HG02938 (cell line): ENCODE data around the gene C17orf113.

Experiments
- ATAC-seq: cut with Tn5 transposase; IDR thresholded peaks from one replicate; pipeline ENCODE4 v1.9.1; 2021; ENCODE audit warnings: mild to moderate bottlenecking, moderate library complexity; ENCODE audit not compliant: unreplicated experiment

C17orf113 gene

DNA sequence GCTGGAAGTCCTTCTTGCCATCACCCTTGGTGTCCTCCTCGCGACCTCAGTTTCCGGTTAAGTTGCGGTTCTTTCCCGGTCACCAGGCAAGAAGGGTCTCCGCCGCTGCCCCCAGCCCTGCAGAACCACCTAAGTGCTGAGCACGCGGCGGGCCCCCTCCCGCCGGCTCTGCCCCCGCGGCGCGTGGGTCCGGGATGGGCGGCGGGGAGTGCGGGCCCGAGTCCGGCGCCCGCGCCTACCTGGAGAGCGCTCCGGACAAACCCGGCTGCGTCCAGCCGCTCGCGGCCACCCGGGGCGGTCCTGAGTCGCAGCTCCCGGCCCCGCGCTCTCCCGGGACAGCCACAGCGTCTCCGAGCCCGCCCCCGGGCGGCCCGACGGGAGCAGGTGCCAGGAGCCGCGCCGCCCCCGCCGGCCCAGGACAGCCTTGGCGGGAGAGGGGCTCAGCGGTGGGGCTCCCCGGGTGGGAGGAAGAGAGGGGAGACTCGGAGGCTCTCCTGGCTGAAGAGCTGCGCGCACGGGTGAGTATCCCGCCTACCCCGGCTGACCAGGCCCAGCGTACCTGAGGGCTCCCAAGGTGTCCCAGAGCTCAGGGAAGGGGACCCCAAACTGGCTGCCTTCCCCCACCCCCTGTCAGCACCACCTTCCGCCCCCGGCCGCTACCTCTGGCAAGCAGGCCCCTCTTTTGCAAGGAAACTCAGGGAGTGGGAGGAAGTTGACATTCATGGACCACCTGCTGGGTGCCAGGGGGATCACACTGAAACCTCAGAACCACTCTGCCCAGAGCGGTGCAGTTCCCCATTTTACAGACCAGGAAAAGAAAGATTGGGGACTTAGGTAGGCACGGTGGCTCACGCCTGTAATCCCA is 22.2 kb upstream of the C17orf113 start:
- ATAC-seq = no peak

DNA sequence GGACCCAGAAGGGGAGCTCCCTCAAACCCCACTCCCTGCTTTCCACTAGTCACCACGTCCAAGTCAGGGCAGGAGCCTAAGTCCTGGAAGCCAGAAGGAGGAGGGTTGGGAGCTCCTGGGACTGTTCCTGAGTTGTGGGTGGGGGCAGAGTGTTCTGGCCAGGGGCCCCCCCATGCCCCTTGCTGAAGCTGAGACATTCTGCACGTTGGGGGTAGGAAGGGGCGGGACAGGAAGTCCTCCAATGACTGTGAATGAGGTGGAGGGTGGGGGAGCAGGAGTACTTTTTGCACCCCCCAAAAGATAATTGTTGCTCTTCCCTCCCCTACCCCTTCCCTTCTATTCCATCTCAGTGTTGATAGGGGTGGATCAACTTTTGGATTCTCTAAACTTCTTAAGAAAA is 21.4 kb upstream of the C17orf113 start:
- ATAC-seq = no peak

DNA sequence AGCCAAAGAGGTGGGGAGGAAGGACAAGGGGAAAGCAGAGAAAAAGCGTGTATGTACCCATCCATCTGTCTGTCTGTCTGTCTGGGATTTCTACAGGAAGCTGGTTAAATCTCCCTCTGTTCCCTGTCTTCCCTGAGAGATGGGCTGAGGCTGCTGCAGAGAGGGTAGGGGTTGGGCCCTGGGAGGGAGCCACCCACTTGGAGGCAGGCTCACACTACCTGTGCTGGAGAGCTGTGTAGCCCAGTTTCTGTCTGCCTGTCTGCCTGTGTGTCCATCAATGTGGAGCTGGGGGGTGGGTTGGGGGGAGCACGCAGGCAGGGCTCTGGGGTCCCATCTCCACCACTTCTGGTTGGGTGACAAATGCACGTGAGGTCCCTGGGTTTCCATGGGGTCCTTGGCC is 18.6 kb upstream of the C17orf113 start:
- no peak for ATAC-seq

DNA sequence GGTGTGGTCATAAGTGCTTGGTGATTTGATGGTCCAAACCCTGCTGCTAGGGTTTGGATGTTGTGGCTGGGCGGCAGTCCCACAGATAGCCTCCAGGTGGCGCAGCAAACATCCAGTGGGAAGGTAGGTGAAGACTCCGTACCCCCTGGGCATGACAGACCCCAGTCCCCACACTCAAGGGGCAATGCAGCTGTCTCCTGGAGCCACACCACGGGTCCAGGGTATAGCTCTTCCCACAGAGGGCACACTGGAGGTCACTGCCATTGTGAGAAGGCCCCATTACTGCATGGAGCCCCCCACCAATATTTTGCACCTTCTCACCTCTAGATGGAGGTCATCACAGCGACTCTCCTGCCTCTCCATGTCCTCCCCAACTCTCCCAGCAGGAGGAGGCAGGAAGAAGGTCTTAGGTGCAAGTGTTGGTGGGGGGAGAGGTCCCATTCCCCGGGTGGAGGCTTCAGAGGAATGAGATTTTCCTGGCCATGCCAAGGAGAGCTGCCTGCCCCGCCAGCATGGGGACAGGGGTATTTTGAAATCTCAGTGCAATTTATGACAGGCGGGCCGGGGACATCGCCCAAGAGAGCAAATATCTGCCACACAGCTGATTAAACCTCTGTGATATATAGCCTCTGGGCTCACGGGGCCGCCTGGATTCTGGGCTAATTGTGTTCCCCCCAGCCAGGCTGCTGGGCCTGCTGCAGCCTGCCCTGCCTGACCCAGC is 17.1 kb upstream of the C17orf113 start:
- ATAC-seq = no peak

DNA sequence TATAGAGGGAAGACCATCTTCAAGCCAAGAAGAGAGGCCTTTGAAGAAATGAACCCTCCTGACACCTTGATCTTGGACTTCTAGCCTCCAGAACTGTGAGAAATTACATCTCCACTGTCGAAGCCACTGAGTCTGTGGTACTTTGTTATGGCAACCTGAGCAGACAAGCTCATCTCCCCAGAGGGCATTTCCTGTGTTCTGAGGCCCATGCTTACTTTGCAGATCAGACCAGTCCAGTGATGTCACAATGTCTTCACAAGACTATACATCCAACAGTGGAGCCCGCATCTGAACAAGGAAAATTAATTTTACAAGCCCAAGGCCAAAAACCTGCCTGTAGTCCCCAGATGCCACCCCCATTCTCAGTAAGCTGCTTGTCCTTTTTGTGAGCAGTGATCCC is 14.8 kb upstream of the C17orf113 start:
- ATAC-seq = no peak

DNA sequence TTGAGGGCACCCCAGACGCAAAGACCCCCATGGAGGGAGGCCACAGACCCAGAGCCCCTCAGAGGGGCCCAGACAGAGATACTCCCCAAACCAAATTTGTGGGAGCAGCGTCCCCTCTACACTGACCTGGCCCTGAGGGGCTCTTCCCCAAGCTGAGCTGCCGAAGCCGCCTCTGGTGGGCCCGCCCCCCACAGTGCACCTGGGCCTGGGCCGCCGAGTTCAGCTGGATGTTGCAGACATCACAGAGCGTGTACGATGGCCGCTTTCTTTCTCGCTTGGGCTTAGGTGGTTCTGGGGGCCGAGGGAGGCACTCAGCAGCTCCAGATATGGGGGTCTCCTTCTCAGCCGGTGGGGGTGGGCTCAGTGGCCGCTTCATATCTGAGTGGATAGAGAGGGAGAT is 12.3 kb upstream of the C17orf113 start:
- no peak for ATAC-seq

DNA sequence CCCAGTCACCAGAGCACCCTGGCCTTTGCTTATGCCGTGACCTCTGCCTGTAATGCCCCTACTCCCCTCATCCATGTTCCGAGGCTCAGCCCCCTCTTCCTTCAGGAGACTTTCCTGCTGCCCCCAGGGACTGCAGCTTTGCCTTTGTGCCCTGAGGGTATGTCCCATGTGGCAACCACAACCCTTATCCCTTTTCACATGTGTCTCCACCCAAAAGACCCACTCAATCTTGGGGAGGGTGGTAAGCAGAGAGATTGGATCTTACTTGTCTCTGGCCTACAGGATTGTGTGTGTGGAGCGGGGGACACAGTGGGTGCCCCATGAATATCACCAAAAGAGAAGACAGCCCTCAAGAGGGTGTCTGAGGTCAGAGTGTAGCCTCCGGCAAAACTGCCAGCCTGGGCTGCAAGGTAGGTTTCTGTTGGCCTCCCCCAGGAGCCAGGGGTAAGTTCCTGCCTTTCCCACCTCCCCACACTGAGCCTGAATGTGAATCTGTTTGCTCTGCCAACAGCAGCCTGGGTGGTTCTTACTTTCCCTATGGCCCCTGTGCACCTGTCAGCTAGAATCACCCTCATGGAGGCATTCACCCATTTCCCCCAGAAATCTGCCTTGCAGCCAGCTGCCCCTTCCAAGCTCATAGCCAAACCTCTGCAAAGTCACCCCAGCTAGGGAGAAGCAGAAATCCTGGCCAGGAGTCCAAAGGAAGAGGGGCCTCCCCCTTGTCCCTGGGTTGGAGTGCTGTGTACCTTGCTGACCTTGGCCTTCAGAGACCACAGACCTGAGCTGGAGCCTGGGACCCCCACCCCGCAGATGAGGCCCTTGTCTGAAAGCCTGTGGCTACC is 11.5 kb upstream of the C17orf113 start:
- no peak for ATAC-seq

DNA sequence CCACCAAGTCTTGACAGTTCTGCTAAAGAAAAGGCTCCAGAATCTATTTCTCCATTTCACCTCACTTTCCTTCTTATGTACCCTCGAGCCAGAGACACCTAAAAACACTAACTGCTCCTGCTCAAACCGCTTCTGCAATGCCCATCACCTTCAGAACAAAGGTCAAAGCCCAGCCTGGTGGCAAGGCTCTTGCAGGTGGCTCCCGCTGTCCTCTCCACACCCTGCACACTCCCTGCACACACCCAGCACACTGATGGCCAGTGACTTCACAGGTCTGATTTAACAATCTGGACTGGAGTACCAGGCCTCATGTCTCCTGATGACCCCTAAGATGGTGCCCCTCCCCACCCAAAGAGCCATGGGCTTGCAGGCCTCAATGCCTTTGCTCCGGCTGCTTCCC is 9.8 kb upstream of the C17orf113 start:
- ATAC-seq = no peak

GRCh38 chr17:42059815-42060214 is 9.4 kb upstream of the C17orf113 start:
- no peak for ATAC-seq

DNA sequence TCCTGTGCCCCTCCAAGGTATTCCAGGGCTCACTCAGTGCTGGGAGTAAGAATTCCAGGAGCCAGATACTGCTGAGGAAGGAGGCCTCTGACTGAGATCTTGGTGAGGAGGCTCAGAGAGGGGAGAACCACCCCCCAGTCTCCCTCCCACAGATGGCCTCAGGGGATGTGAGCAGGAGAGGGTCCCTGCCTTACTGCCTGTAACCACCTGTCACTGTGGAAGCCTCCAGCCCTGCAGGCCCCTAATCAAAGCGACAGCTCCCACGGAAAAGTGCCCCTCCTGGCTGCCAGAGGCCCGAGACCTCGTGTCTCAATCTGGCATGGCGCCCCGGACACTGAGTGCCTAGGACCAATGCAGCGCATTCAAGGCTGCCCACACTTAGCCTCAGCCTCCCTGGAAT is 7.7 kb upstream of the C17orf113 start:
- no peak for ATAC-seq

DNA sequence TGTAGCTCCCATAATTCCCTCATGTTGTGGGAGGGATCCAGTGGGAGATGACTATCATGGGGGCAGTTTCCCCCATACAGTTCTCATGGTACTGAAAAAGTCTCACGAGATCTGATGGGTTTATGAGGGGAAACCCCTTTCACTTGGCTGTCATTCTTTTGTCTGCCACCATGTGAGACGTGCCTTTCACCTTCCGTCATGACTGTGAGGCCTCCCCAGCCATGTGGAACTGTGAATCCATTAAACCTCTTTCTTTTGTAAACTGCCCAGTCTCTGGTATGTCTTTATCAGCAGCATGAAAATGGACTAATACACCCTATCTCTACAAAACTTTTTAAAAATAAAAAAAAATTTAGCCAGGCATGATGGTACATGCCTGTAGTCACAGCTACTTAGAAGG is 6.2 kb upstream of the C17orf113 start:
- no peak for ATAC-seq

GRCh38 chr17:42055496-42055895 is 5.1 kb upstream of the C17orf113 start:
- ATAC-seq = no peak

DNA sequence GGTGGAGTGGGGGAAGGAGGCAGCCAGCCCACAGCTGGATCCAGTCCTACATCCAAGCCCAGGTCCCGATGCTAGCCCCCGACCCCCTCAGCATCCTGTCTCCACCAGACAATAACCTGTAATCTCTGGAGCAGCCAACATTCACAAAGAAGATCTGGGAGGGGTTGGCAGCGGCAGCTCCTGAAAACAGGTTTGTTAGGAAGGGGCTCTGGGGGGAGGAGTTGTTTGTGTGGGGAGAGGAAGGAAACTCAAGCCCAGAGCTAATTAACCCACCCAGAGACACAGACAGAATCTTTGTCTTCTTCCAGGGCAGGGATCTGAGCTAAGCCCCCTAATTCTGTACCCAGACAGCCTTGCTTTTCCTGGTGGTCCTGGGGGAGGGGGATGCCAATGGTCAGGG is 4.6 kb upstream of the C17orf113 start:
- ATAC-seq = no peak

DNA sequence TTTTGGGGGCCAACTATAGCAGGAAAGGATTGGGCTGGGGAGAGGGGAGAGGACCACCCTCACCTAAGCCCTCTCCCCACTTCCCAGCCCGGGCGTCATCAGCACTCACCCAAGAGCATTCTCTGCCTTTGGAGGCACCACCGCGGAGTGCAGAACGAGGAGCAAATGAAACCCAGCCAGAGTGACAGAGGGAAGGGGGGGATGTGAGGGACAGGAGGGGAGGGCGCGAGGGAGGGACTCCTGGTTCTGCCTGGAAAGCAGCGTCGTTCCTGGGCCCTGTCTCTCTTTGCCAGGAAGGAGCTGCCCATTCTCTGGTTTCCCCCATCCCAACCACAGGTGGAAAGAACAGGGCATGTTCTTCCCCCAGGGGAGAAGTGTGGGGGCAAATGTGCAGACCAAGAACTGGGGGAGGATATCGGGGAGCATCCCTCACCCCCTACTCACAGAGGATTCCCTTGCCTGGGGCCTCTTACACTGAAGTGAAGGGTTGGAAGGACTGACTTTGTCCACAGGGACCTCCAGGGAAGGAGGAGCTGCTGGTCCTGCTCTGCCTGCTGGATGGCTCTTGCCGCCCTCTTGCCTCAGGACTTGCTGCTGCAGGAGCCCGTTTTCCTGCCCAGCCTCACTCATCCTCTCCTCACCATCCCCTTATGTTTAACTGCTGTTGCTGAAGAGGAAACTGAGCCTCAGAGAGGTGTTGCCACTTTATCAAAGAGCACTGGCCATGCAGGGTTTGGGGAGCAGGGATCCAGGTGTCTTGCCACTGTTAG is 3.5 kb upstream of the C17orf113 start:
- no peak for ATAC-seq

DNA sequence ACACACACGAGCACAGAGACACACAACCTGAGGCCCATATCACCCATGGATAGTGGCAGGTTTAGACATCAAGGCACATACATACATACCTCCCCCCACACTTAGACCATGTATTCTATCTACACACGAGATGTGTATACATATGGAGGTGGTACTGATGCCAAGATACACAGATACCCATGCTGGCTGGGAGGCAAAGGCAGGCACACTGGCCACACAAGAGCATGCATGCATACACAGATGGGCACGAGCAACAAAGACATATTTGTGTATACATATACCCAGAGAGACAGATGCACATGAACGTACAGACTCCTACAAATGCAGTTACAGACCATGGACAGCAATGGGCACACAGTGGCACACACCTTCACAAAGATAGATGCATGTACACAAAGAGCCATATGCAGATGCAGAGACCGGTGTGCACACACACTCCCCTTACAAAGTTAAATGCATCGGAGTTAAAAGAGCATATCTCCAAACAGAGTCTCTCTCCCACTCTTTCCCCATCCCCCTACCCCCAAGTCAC is 2.0 kb upstream of the C17orf113 start:
- ATAC-seq = no peak

DNA sequence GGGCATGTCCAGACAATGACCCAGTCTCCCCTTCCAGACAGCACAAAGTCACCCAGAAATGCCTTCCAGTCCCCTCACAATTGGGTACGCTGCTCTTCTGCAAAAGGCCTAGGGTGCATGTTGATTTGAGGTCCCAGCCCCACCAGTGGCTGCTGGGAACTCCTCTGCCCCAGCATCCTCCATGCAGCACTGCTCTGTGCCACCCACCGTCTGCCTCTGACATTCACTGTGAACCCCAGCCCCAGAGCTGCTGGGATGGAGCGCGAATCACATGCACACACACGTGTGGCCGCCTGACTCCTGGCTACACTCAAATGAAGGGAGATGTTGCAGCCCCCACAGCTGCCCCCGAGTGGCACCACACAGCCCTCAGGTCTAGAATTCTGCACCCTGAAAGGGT is 1.2 kb upstream of the C17orf113 start:
- no peak for ATAC-seq

DNA sequence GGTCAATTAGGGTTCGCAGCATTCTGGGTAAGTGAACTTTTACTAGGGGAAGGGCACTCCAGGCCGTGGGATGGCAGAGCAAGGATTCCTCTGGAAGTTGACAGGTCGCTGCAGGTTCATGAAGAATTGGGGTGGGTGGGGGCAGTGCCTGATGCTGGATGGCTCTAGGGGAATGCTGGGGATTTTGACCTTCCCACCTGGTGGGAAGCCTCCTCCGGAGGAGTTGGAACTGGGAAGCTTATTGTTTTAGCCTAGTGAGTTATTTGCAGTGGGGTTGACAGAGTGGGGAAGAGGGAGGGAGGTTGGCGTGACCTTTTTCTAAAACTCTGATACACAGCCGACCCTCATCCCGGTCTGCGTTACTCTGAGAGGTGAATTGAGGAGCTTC is 606 bp upstream of the C17orf113 start:
- no peak for ATAC-seq

- no peak for ATAC-seq
These were observed 488 bp downstream of the C17orf113 start for GRCh38 chr17:42049834-42050392.

DNA sequence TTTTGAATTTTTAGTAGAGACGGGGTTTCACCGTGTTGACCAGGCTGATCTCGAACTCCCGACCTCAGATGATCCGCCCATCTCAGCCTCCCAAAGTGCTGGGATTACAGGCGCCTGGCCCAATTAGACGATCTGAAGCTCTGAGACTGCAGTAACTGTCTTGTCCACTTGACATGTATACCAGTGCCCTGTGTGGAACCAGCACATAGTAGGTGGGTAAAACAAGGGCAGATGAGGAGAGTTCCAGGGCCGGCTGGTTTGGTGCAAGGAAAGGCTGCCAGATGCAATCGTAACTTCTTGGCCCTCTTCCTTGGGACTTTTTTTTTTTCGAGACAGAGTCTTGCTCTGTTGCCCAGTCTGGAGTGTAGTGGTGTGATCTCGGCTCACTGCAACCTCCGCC is 3.1 kb downstream of the C17orf113 start:
- ATAC-seq = no peak

DNA sequence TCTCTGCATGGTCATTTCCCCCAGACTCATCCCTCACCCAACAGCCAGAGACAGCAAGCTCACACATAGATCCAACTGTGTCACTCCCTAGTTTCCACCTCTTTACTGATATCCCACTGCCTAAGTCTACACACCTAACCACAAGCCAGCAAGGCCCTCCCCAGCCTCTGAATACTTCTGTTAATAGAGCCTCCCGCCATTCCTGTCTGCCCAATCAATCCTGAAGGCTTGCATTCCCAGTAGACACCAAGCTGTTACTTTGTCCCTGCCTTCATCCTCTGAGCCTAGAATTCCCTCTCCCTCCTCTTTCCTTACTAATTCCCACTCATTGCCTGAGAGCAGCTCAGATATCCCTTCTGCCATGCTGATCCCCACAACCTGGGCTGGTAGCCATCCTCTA is 4.7 kb downstream of the C17orf113 start:
- no peak for ATAC-seq
